Loucy (cell line): ENCODE measurements around the gene ZNRF3.

ENCODE experiments used
- EZH2phosphoT487 ChIP-seq: fragments of 200-600 bp; IDR thresholded peaks from 2 replicates; pipeline ENCODE4 v1.6.1; 2018; ENCODE audit warnings: antibody characterized with exemption, mild to moderate bottlenecking, moderate library complexity, borderline replicate concordance
- TF ChIP-seq, protein P1 (sequence below): fragments of 200-600 bp; sonication (generic); conservative IDR thresholded peaks from 2 replicates; pipeline ENCODE4 v1.5.1; 2014; ENCODE audit warnings: mild to moderate bottlenecking, antibody characterized with exemption, low read length

DNA sequence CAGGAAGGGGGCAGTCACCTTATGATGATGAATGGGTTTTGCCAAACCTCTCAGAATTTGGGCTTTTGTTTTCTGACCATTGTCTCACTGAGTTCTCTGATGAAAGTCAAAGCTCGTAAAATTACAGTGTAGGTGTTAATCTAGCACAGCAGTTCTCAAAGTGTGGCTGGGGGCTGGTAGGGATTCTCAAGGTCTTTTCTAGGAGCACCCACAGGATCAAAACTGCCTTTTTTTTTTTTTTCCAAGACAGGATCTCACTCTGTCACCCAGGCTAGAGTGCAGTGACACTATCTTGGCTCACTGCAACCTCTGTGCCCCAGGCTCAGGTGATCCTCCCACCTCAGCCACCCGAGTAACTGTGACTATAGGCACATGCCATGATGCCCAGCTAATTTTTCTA, 112.2 kb downstream of the ZNRF3 start:
- TF ChIP-seq, protein P1, sequence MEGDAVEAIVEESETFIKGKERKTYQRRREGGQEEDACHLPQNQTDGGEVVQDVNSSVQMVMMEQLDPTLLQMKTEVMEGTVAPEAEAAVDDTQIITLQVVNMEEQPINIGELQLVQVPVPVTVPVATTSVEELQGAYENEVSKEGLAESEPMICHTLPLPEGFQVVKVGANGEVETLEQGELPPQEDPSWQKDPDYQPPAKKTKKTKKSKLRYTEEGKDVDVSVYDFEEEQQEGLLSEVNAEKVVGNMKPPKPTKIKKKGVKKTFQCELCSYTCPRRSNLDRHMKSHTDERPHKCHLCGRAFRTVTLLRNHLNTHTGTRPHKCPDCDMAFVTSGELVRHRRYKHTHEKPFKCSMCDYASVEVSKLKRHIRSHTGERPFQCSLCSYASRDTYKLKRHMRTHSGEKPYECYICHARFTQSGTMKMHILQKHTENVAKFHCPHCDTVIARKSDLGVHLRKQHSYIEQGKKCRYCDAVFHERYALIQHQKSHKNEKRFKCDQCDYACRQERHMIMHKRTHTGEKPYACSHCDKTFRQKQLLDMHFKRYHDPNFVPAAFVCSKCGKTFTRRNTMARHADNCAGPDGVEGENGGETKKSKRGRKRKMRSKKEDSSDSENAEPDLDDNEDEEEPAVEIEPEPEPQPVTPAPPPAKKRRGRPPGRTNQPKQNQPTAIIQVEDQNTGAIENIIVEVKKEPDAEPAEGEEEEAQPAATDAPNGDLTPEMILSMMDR, result no peak
- no peak for TF ChIP-seq EZH2phosphoT487
